Activated effector memory CD4-positive, alpha-beta T cell treated with Interleukin-2 at 50 U/mL for 16 hours (primary cell): ENCODE measurements around the gene EPHA1.

ENCODE experiments used
- DNase-seq: peaks from one replicate; pipeline ENCODE4 v3.0.0-alpha.2; 2020

EPHA1 gene

GRCh38 chr7:143408686-143409561 is at the start of gene EPHA1:
TSS of gene EPHA1 (minus strand) at chr7:143408856. CDS start at chr7:143408805, 51 bp downstream.
- peak; percentile 52 for DNase-seq

DNA sequence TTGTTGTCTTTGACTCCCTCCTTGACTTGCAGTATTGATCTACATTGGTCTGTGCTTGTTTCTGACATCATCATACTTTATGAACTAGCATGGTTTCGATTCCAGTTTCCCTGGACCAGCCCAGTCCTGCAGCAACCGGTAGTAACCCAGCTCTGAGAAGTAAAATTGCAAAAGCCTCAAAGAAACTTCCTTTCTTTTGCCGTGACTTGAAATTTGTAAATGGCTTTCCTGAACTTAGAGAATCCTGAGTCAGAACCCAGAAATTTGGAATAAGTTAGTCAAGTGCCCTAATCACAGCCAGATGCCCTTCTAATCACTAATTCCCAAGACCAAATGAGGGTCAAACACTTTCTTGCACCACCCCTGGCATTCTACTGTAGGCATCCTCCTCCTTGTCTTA is 49.6 kb upstream of the EPHA1 start:
- no peak for DNase-seq

- no peak for DNase-seq
These were observed 48.5 kb upstream of the EPHA1 start for GRCh38 chr7:143456992-143457793.

DNA sequence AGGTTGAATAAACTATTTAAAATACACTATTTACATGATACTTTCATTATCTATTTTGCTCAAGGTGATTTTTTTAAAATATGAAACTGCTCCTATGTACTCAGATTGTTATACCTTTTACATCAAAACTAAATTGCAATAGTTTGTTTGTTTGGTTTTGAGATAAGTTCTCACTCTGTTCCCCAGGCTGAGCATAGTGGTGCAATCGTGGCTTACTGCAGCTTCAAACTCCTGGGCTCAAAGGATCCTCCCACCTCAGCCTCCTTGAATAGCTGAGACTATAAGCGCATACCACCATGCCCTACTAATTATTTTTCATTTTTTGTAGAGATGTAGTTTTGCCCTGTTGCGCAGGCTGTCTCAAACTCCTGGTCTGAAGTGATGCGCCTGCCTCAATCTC is 47.3 kb upstream of the EPHA1 start:
- DNase-seq, result no peak

GRCh38 chr7:143455491-143455890 is 46.8 kb upstream of the EPHA1 start:
- DNase-seq, result no peak

DNA sequence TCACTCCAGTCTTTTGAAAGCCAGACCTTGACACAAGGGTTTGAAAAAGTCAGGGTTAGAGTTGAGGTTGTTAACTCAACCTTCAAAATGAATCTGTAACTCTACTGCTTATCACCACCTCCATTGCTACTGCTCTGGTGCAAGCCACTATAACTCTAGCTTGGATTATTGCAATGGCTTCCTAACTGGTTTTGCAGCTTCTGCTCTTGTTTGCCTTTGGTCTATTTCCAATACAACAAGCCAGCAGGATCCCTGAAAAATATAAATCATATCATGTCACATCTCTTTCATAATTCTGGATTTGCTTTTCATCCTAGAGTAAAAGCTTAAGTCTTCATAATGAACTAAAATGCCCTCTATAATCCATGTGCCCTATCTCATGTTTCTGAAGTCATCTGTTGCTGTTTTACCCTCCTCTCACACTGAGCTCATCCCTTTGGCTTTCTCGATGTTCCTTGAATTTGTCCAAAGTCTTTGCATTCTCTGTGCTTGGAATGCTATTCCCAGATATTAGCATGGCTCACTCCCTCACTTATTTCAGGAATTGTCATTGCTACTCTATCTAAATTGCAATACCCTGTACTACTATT is 45.5 kb upstream of the EPHA1 start:
- no peak for DNase-seq

- DNase-seq, result no peak
These were observed 43.8 kb upstream of the EPHA1 start for GRCh38 chr7:143452495-143452894.

DNA sequence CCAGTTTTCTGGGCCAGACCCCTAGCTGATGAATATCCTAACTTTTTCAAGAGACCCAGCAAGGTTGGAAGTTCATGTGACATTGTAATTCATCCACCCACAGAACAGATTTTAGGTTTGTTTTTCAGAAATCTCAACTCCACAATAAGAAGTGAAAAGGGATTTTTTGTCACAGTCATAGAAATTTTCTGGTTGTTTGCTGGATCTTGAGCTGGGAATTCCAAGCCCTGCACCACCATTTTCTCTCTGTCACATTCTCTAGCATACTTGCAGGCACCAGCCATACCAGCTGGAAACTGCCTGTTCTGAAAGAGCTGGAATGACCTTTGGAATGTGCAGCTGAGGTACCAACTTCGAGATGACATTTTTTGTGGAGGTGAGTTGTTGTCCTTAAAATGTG is 43.1 kb upstream of the EPHA1 start:
- DNase-seq, result no peak

DNA sequence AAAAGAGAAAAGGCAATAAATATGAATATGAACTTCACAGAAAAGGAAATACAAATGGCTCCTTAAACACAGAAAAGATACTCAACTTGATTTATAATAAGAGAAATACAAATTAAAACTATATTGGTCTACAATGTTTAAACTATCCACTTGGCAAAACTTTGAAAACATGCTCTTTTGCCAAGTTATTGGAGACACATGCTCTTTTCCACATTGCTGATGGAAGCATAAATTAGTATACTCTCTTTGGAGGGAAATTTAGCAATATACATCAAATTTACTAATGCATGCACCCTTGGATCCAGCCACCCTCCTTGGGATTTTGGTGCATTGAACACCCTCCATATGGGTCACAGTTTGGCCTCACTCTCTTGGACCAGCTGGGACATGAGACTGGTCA is 42.5 kb upstream of the EPHA1 start:
- DNase-seq, result no peak

DNA sequence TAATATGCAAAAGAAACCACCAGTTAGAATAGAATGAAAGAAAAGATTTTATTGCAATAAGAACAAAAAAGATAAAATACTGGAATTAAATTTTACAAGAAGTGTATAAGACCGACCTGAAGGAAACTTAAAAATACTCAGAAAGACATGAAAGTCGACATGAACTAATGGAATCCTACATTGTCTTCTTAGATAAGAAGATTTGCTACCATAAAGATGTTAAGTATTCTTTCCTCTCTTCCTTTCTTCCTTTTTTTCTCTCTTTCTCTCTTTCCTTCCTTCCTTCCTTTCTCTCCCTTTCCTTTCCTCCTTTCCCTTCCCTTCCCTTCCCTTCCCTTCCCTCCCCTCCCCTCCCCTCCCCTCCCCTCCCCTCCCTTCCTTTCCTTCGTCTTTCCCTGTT is 41.1 kb upstream of the EPHA1 start:
- DNase-seq, result no peak

- DNase-seq, result no peak
These were observed 39.8 kb upstream of the EPHA1 start for GRCh38 chr7:143448429-143448828.

- no peak for DNase-seq
These were observed 38.8 kb upstream of the EPHA1 start for GRCh38 chr7:143447466-143447865.

DNA sequence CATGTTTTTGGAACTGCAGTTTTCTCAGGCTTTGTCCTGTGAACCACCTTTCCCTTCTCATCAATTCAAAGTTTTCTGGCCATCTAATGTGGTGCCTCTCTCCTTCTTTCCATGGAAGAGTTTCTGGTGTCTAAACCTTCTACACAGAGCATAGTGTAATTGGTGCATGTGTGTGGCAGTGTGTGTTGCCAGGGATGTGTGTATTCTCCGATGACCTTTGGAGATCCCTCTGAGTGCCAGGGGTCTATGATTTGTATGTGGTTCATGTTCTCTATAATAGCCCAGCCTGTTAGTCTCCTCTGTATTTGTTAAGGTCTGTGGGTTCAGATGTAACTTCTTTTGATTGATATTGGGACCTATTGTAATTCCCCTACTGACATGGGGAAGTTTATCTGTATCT is 36.1 kb upstream of the EPHA1 start:
- DNase-seq, result no peak

GRCh38 chr7:143444063-143444782 is 35.6 kb upstream of the EPHA1 start:
- DNase-seq, result no peak

DNA sequence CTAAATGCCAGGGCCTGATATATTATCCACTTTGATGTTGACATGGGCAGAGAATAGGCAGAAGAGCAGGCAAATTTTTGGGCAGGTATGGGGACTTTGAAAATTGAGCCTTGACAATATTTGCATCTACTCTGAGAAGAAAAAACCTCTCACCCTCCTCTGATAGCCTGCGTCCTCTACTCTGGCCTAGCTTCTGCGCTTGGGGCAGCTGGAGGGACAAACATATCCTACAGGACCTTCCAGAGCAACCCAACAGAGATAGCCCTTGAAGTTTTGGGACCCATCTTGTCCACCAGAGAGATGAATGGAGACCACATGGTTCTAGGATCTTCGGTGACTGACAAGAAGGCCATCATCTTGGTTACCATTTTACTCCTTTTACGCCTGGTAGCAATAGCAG is 34.5 kb upstream of the EPHA1 start, which contains the start of gene TAS2R60:
TAS2R60 (plus strand) TSS at position 301 of the 400 bp plus-strand sequence; CDS start at position 301, 0 bp downstream.
- no peak for DNase-seq

DNA sequence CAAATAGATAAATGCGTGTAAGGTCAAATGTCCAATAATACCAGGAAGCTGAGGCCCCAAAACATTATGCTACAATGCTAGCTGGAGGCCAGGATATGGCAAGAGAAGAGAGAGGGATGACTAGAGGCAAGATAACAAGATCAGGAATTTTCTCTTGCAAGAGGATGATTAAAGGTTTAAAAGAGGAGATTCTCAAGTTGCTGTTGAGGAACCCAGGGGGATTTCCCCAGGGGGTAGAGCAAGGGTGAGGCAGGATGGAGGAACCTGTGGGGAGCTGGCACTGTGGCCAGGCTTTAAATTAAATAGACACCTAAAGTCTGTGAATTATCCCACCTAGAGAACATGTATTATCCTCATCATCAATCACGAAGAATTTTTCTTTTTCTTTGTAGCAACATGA is 31.2 kb upstream of the EPHA1 start:
- DNase-seq, result no peak

DNA sequence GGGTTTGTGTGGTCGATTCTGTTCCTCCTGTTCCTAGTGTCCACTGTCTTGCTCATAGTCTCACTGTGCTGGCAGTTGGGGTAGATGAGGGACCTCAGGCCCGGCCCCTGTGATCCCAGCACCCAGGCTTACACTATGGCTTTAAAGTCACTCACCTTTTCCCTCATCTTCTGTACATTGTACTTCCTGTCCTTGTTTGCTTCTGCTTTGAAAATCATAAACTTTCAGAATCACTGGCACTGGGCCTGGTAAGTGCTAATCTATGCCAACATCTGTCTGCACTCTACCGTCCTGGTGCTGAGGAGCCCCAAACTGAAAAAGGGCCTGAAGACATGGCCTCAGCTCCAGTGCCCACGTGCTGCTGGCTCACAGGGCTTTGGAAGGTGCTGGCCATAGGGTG is 28.9 kb upstream of the EPHA1 start:
- DNase-seq, result no peak

GRCh38 chr7:143436325-143436946 is 27.8 kb upstream of the EPHA1 start:
- DNase-seq, result no peak

- no peak for DNase-seq
These were observed 26.6 kb upstream of the EPHA1 start for GRCh38 chr7:143435266-143435665.

- DNase-seq, result no peak
These were observed 26.0 kb upstream of the EPHA1 start for GRCh38 chr7:143434660-143435059.

DNA sequence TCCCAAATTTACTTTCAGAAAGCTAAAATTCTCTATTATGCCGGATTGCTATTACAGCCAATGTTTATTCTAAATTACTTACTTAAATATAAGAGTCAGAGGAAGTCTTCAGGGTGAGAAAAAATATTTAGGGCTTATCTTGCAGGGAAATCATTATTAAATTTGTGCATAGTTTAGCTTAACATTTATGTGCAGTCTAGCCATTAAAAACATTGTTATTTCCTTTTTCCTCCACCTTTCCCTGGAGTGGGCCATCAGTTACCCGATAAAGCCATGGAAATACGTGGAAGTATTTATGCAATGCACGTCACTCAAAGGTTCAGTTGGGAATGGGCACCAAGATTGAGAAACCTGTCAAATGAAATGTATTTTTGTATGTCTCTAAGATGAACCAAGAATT is 25.1 kb upstream of the EPHA1 start:
- no peak for DNase-seq

- DNase-seq, result no peak
These were observed 22.5 kb upstream of the EPHA1 start for GRCh38 chr7:143431109-143431508.
